Measurements from ENCODE around the gene RGS19. TPM values are rescaled to one million over a fixed set of nuclear protein-coding genes. Genes with fewer than 3 reads are reported as not detected.
A peak's percentile ranks its signal among the peaks of the same experiment; 100 is the strongest.

The RGS19 gene
- polyA plus RNA-seq, 1 of the 3 experiments (the other 2 are of a cell fraction), result 20.5 TPM

GRCh38 chr20:64070244-64070993, 8.9 kb downstream of the RGS19 start:
- DNase-seq, result no peak
- H3K9ac ChIP-seq, result no peak overlapping the region
- H3K36me3 ChIP-seq (replicated peaks in 1 of 2; ENCODE audit: control insufficient read depth in 1 of 2, insufficient read depth in 2 of 2, low read length in 1 of 2), result peaks cover 0 to 17% of the 10 kb centered on the region in 2 experiments
- no peaks in the 10 kb centered on the region for H4K20me1 ChIP-seq (ENCODE audit: insufficient read depth)
- no peaks in the 10 kb centered on the region for H3K9me2 ChIP-seq
- CTCF ChIA-PET, result interaction anchor here (0.6 to 2.9 kb wide), 16 partner anchors 9 to 195 kb away, joined by 3 to 21 read pairs (median 5); partner anchors contain the start of genes DNAJC5, LKAAEAR1, OPRL1 and RGS19
- POLR2A ChIA-PET, result no interaction called here
- no peak overlapping the region for H2AFZ ChIP-seq (ENCODE audit: low read depth)
- H3K27ac ChIP-seq (ENCODE audit: low read depth in 2 of 2, low read length in 1 of 2), result no peak overlapping the region
- H3K79me2 ChIP-seq (ENCODE audit: insufficient read depth), result no peaks in the 10 kb centered on the region
- no peak overlapping the region; a peak in 1 of 4 replicates for H3K4me3 ChIP-seq (ENCODE audit: low read depth in 2 of 2, low read length in 1 of 2)
- H3F3A ChIP-seq (replicated peaks; ENCODE audit: insufficient read depth), result no peaks in the 10 kb centered on the region
- no peak overlapping the region for H3K4me2 ChIP-seq
- TF ChIP-seq, protein P1, sequence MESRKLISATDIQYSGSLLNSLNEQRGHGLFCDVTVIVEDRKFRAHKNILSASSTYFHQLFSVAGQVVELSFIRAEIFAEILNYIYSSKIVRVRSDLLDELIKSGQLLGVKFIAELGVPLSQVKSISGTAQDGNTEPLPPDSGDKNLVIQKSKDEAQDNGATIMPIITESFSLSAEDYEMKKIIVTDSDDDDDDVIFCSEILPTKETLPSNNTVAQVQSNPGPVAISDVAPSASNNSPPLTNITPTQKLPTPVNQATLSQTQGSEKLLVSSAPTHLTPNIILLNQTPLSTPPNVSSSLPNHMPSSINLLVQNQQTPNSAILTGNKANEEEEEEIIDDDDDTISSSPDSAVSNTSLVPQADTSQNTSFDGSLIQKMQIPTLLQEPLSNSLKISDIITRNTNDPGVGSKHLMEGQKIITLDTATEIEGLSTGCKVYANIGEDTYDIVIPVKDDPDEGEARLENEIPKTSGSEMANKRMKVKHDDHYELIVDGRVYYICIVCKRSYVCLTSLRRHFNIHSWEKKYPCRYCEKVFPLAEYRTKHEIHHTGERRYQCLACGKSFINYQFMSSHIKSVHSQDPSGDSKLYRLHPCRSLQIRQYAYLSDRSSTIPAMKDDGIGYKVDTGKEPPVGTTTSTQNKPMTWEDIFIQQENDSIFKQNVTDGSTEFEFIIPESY (IDR thresholded peaks at IDR 0.05; ENCODE audit: borderline replicate concordance, low read depth), result no peak
- no peak for TF ChIP-seq ELF1 (IDR thresholded peaks at IDR 0.05)
- no peak for TF ChIP-seq FOXM1 (IDR thresholded peaks at IDR 0.05; ENCODE audit: low read depth)
- no peak for TF ChIP-seq TEAD4 (IDR thresholded peaks at IDR 0.05; ENCODE audit: borderline replicate concordance, insufficient read depth)
- no peak for TF ChIP-seq FOSL2 (IDR thresholded peaks at IDR 0.05; ENCODE audit: borderline replicate concordance, low read depth)
- TF ChIP-seq JUND (IDR thresholded peaks at IDR 0.05), result no peak
- TF ChIP-seq MEF2A (IDR thresholded peaks at IDR 0.05; ENCODE audit: borderline replicate concordance, low read depth), result no peak
- TF ChIP-seq, protein P2, sequence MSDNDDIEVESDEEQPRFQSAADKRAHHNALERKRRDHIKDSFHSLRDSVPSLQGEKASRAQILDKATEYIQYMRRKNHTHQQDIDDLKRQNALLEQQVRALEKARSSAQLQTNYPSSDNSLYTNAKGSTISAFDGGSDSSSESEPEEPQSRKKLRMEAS (IDR thresholded peaks at IDR 0.05; ENCODE audit: low read depth), result no peak
- no peak for TF ChIP-seq FOXJ3 (CRISPR knock-in tag; IDR thresholded peaks at IDR 0.05)
- TF ChIP-seq RCOR1 (IDR thresholded peaks at IDR 0.05; ENCODE audit: low read length), result no peak
- WGBS (ENCODE audit: low lambda C conversion rate), result 95% methylated on average over 15 of the region's 31 CpGs
- peaks cover 0 to 4% of the 10 kb centered on the region in 2 experiments; a peak in 1 of 4 replicates for H3K4me1 ChIP-seq (ENCODE audit: control insufficient read depth in 1 of 2, insufficient read depth in 2 of 2, low read depth in 1 of 2, low read length in 1 of 2)
- H3K27me3 ChIP-seq (ENCODE audit: insufficient read depth), result no peaks in the 10 kb centered on the region
- H3K9me3 ChIP-seq, result no peaks in the 10 kb centered on the region

DNA sequence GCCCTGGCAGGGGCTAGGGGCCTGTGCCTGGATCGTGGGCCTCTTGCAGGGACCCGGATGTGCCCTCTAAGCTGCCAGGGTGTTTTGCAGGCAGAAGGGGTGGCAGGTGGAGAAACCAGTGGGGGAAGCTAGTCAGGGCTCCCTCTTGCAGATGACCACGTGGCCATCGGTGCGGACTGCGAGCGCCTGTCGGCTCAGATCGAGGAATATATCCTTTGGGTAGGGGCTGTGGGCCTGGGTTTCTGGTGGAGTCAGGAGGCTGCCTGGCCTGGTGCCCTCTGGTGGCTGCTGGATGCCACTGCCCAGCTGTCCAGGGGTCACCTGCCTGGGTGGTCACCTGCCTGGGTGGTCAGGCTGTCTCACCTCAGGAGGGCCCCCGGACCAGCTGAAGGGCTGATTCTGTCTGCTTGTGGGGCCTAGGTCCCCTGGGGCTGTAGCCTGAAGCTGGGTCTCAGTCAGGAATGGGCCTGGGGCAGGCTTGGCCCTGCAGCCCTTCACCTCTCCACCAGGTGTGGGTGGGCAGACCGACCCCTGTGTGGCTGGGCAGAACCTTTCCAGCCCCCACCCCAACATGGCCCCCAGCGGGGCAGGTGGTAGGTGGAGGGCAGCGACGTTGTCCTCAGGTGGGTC, 9.6 kb downstream of the RGS19 start:
- Histone ChIP-seq H3K27me3 (ENCODE audit: insufficient read depth) (no peaks in the 10 kb centered on the region), H3F3A (replicated peaks; ENCODE audit: insufficient read depth) (no peaks in the 10 kb centered on the region), H3K4me1 (ENCODE audit: control insufficient read depth in 1 of 2, insufficient read depth in 2 of 2, low read depth in 1 of 2, low read length in 1 of 2) (peaks cover 0 to 4% of the 10 kb centered on the region in 2 experiments; a peak in 1 of 4 replicates), H3K79me2 (ENCODE audit: insufficient read depth) (no peaks in the 10 kb centered on the region), H3K27ac (ENCODE audit: low read depth in 2 of 2, low read length in 1 of 2) (no peak overlapping the region), H4K20me1 (ENCODE audit: insufficient read depth) (no peaks in the 10 kb centered on the region), H3K4me3 (ENCODE audit: low read depth in 2 of 2, low read length in 1 of 2) (no peak overlapping the region; a peak in 1 of 4 replicates), H3K9me3 (no peaks in the 10 kb centered on the region), H3K4me2 (no peak overlapping the region), H3K9ac (no peak overlapping the region), H3K9me2 (no peaks in the 10 kb centered on the region), H2AFZ (ENCODE audit: low read depth) (no peak overlapping the region), H3K36me3 (replicated peaks in 1 of 2; ENCODE audit: control insufficient read depth in 1 of 2, insufficient read depth in 2 of 2, low read length in 1 of 2) (peaks cover 0 to 17% of the 10 kb centered on the region in 2 experiments)
- ChIA-PET POLR2A (no interaction called here), CTCF (interaction anchor here (0.6 to 2.9 kb wide), 22 partner anchors 8 to 194 kb away, joined by 3 to 21 read pairs (median 4); partner anchors contain the start of genes DNAJC5, LKAAEAR1, OPRL1 and RGS19)
- no CpG with 5 or more reads among the region's 14 CpGs for WGBS (ENCODE audit: low lambda C conversion rate)
- DNase-seq, result peak; percentile 89
- TF ChIP-seq TCF12 (IDR thresholded peaks at IDR 0.05) (no peak), PBX3 (IDR thresholded peaks at IDR 0.05) (no peak), RAD21 (IDR thresholded peaks at IDR 0.05; ENCODE audit: low read length) (peak; percentile 41), TAF1 (IDR thresholded peaks at IDR 0.05; ENCODE audit: borderline replicate concordance, low read depth, low read length) (no peak), FOXM1 (IDR thresholded peaks at IDR 0.05; ENCODE audit: low read depth) (no peak), NRF1 (IDR thresholded peaks at IDR 0.05; ENCODE audit: low read depth, low read length) (no peak), JUND (IDR thresholded peaks at IDR 0.05) (no peak), SMC3 (IDR thresholded peaks at IDR 0.05; ENCODE audit: low read depth, low read length) (peak; percentile 43)
- TF ChIP-seq, protein P3, sequence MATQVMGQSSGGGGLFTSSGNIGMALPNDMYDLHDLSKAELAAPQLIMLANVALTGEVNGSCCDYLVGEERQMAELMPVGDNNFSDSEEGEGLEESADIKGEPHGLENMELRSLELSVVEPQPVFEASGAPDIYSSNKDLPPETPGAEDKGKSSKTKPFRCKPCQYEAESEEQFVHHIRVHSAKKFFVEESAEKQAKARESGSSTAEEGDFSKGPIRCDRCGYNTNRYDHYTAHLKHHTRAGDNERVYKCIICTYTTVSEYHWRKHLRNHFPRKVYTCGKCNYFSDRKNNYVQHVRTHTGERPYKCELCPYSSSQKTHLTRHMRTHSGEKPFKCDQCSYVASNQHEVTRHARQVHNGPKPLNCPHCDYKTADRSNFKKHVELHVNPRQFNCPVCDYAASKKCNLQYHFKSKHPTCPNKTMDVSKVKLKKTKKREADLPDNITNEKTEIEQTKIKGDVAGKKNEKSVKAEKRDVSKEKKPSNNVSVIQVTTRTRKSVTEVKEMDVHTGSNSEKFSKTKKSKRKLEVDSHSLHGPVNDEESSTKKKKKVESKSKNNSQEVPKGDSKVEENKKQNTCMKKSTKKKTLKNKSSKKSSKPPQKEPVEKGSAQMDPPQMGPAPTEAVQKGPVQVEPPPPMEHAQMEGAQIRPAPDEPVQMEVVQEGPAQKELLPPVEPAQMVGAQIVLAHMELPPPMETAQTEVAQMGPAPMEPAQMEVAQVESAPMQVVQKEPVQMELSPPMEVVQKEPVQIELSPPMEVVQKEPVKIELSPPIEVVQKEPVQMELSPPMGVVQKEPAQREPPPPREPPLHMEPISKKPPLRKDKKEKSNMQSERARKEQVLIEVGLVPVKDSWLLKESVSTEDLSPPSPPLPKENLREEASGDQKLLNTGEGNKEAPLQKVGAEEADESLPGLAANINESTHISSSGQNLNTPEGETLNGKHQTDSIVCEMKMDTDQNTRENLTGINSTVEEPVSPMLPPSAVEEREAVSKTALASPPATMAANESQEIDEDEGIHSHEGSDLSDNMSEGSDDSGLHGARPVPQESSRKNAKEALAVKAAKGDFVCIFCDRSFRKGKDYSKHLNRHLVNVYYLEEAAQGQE (IDR thresholded peaks at IDR 0.05; ENCODE audit: low read depth, low read length), result no peak
- TF ChIP-seq, protein P4, sequence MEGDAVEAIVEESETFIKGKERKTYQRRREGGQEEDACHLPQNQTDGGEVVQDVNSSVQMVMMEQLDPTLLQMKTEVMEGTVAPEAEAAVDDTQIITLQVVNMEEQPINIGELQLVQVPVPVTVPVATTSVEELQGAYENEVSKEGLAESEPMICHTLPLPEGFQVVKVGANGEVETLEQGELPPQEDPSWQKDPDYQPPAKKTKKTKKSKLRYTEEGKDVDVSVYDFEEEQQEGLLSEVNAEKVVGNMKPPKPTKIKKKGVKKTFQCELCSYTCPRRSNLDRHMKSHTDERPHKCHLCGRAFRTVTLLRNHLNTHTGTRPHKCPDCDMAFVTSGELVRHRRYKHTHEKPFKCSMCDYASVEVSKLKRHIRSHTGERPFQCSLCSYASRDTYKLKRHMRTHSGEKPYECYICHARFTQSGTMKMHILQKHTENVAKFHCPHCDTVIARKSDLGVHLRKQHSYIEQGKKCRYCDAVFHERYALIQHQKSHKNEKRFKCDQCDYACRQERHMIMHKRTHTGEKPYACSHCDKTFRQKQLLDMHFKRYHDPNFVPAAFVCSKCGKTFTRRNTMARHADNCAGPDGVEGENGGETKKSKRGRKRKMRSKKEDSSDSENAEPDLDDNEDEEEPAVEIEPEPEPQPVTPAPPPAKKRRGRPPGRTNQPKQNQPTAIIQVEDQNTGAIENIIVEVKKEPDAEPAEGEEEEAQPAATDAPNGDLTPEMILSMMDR (IDR thresholded peaks at IDR 0.05), result peak; percentile 76

Measured in SK-N-SH (cell line).